Adrenal gland (tissue), 5 donors: Measurements from ENCODE around the gene SETD4.

ENCODE experiments used
- POLR2A ChIP-seq, 2 donors: fragments of 450-650 bp; IDR thresholded peaks; one replicate each; pipeline ENCODE4 v1.6.1; 2017; ENCODE audit warnings: antibody characterized with exemption in 2 of 2, mild to moderate bottlenecking in 2 of 2, moderate library complexity in 1 of 2
- TF ChIP-seq, protein P1 (sequence below), 6 experiments: fragments of 450-650 bp in 4 of 6; fragments of 200-600 bp in 2 of 6; sonication (generic) in 1 of 6; IDR thresholded peaks; 1 replicate in 5 of 6; 2 replicates in 1 of 6; pipeline versions ENCODE4 v1.5.1 to v1.8.0; 2016 to 2021; ENCODE audit warnings: antibody characterized with exemption in 6 of 6, mild to moderate bottlenecking in 2 of 6, moderate library complexity in 1 of 6
- donor health status: DM: no; HTN: no; CAD: no.

DNA sequence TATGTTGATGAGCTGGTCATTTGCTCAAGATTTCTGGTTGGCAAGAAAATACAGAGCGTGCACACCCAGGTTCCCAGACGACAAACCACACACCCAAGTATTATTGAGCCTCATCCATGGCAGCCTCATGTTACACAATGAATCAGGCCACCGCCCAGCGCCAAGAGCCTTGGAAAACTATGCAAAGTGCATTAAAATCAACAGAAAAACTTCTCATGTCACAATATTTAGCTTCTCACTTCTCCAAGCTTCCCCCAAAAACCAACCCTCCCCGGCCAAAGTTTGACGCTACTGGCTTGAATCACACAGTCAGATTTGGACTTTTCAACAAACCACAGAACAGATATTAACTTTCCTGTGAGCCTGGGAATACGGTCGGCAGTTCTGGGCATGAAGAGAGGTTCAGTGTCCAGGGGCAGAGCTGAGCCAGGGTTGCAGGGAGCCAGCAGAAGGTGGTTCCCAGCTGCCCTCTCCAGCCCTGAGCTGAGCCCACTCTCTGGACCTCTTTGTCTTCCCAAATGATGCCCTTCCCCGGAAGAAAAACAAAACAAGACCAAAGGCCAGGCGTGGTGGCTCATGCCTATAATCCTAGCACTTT lies 71.1 kb downstream of the SETD4 start:
- TF ChIP-seq, protein P1, sequence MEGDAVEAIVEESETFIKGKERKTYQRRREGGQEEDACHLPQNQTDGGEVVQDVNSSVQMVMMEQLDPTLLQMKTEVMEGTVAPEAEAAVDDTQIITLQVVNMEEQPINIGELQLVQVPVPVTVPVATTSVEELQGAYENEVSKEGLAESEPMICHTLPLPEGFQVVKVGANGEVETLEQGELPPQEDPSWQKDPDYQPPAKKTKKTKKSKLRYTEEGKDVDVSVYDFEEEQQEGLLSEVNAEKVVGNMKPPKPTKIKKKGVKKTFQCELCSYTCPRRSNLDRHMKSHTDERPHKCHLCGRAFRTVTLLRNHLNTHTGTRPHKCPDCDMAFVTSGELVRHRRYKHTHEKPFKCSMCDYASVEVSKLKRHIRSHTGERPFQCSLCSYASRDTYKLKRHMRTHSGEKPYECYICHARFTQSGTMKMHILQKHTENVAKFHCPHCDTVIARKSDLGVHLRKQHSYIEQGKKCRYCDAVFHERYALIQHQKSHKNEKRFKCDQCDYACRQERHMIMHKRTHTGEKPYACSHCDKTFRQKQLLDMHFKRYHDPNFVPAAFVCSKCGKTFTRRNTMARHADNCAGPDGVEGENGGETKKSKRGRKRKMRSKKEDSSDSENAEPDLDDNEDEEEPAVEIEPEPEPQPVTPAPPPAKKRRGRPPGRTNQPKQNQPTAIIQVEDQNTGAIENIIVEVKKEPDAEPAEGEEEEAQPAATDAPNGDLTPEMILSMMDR (IDR thresholded peaks at IDR 0.05): no peak
- no peak for TF ChIP-seq POLR2A (IDR thresholded peaks at IDR 0.05)
